ENCODE results near the gene WWC2.

The WWC2 gene

DNA sequence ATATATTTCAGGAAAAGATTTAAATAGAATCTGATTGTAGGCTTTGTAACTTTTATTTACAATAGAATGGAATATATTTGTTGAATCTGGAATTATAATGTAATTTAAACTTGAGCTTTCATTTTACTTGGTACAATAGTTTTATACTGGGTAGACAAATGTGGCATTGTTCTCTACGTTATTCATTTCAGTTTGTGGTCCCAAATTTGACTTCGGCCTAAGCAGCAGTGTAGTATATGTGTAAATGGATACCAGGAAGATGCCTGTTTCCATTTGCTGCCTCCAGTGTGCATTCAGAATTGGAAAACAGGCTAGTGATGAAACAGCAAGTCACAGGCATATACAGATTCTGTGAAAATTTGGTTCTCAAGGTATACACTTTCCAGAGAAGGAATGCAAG, 143.2 kb downstream of the WWC2 start:
- Histone ChIP-seq H4K20me1 (ENCODE audit: insufficient read depth, low read length, poor library complexity, severe bottlenecking) (no peaks in the 10 kb centered on the region), H3K4me3 (ENCODE audit: low read length, poor library complexity, severe bottlenecking) (no peak overlapping the region), H3K27me3 (ENCODE audit: insufficient read depth, low read length, poor library complexity, severe bottlenecking) (no peaks in the 10 kb centered on the region), H3K79me2 (ENCODE audit: insufficient read depth, low read length) (no peaks in the 10 kb centered on the region), H3F3A (ENCODE audit: low read depth) (no peaks in the 10 kb centered on the region), H3K4me1 (ENCODE audit: insufficient read depth, low read length, poor library complexity, severe bottlenecking) (no peaks in the 10 kb centered on the region), H3K9ac (ENCODE audit: low read depth, low read length, poor library complexity, severe bottlenecking) (no peak overlapping the region), H3K36me3 (ENCODE audit: insufficient read depth, low read length) (no peaks in the 10 kb centered on the region), H3K9me3 (ENCODE audit: insufficient read depth, low read depth, low read length) (no peaks in the 10 kb centered on the region), H2AFZ (ENCODE audit: low read length) (no peak overlapping the region), H3K9me2 (replicated peaks; ENCODE audit: low read depth, low read length) (no peaks in the 10 kb centered on the region), H3K4me2 (ENCODE audit: low read depth, low read length, poor library complexity, severe bottlenecking) (no peak overlapping the region)
- TF ChIP-seq EZH2phosphoT487 (IDR thresholded peaks at IDR 0.05; ENCODE audit: borderline replicate concordance) (no peak), CTCF (conservative IDR thresholded peaks at IDR 0.05; ENCODE audit: low read length) (no peak)

DNA sequence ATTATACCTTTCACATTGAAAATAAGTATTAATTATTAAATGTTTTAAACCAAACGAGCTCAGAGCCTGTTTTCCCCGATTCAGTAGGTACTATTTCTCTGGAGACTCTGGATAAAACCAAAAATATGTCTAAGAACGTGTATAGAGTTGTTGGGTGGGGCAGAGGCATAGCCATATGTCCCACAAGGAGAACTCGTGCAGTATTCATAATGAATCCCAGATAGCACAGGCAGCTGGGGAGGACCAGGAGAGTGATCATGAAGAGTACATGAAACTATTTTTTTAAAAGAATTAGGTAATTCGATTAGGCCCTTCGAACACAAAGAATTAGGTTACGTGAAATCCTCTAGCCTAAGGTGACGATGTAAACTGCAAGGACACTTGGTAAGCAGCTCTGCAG, 145.0 kb downstream of the WWC2 start:
- Histone ChIP-seq H3K36me3 (ENCODE audit: insufficient read depth, low read length) (no peaks in the 10 kb centered on the region), H2AFZ (ENCODE audit: low read length) (no peak overlapping the region)

DNA sequence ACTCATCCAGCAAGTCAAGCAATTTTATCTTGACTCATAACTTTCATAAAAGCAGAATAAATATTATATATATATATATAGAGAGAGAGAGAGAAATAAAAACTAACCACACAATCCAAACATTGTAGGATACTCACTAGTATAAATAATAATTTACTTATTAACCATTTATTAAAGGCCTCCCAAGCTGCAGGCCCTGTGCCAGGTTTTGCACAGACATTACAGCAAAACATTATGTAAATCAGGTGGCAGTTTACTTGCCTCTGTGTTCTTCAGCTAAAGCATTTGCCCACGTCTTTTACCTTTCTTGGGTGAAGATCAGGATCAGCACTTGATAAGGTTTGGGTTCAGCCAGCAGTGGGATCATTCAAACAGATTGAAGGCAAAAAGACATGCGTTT, 145.4 kb downstream of the WWC2 start:
- no peaks in the 10 kb centered on the region for H3K27me3 ChIP-seq (ENCODE audit: insufficient read depth, low read length, poor library complexity, severe bottlenecking)
- TF ChIP-seq EZH2phosphoT487 (IDR thresholded peaks at IDR 0.05; ENCODE audit: borderline replicate concordance) (no peak), CTCF (conservative IDR thresholded peaks at IDR 0.05; ENCODE audit: low read length) (no peak)
- no peak overlapping the region for H2AFZ ChIP-seq (ENCODE audit: low read length)
- no peaks in the 10 kb centered on the region for H4K20me1 ChIP-seq (ENCODE audit: insufficient read depth, low read length, poor library complexity, severe bottlenecking)
- no peaks in the 10 kb centered on the region for H3K9me2 ChIP-seq (replicated peaks; ENCODE audit: low read depth, low read length)
- no peaks in the 10 kb centered on the region for H3K79me2 ChIP-seq (ENCODE audit: insufficient read depth, low read length)
- H3K4me3 ChIP-seq (ENCODE audit: low read length, poor library complexity, severe bottlenecking): no peak overlapping the region
- no peaks in the 10 kb centered on the region for H3K9me3 ChIP-seq (ENCODE audit: insufficient read depth, low read depth, low read length)
- H3K36me3 ChIP-seq (ENCODE audit: insufficient read depth, low read length): no peaks in the 10 kb centered on the region
- no peaks in the 10 kb centered on the region for H3K4me1 ChIP-seq (ENCODE audit: insufficient read depth, low read length, poor library complexity, severe bottlenecking)
- no peak overlapping the region for H3K9ac ChIP-seq (ENCODE audit: low read depth, low read length, poor library complexity, severe bottlenecking)
- H3K4me2 ChIP-seq (ENCODE audit: low read depth, low read length, poor library complexity, severe bottlenecking): no peak overlapping the region
- no peaks in the 10 kb centered on the region for H3F3A ChIP-seq (ENCODE audit: low read depth)

More for the DNA sequence above, 145.0 kb downstream of the WWC2 start:
- Histone ChIP-seq H3K9ac (ENCODE audit: low read depth, low read length, poor library complexity, severe bottlenecking) (no peak overlapping the region), H3K4me2 (ENCODE audit: low read depth, low read length, poor library complexity, severe bottlenecking) (no peak overlapping the region), H3K4me3 (ENCODE audit: low read length, poor library complexity, severe bottlenecking) (no peak overlapping the region), H3K79me2 (ENCODE audit: insufficient read depth, low read length) (no peaks in the 10 kb centered on the region), H3K9me2 (replicated peaks; ENCODE audit: low read depth, low read length) (no peaks in the 10 kb centered on the region), H3K9me3 (ENCODE audit: insufficient read depth, low read depth, low read length) (no peaks in the 10 kb centered on the region), H3K27me3 (ENCODE audit: insufficient read depth, low read length, poor library complexity, severe bottlenecking) (no peaks in the 10 kb centered on the region), H3K4me1 (ENCODE audit: insufficient read depth, low read length, poor library complexity, severe bottlenecking) (no peaks in the 10 kb centered on the region), H4K20me1 (ENCODE audit: insufficient read depth, low read length, poor library complexity, severe bottlenecking) (no peaks in the 10 kb centered on the region), H3F3A (ENCODE audit: low read depth) (no peaks in the 10 kb centered on the region)
- TF ChIP-seq CTCF (conservative IDR thresholded peaks at IDR 0.05; ENCODE audit: low read length): no peak
- no peak for TF ChIP-seq EZH2phosphoT487 (IDR thresholded peaks at IDR 0.05; ENCODE audit: borderline replicate concordance)

Measured in Loucy (cell line).